ENCODE data around the gene NPC2. TPM values are rescaled to one million over a fixed set of nuclear protein-coding genes. Genes with fewer than 3 reads are reported as not detected.

The NPC2 gene
- total and polyA plus RNA-seq, 9 of the 15 experiments (the other 6 are each of a cell fraction or from before 2014, with no cell fraction given), result 16.6 to 74.1 (median 32.6) TPM

- no peak for TF ChIP-seq RBM34 (IDR thresholded peaks at IDR 0.05; ENCODE audit: borderline replicate concordance, insufficient read depth, low read length)
- TF ChIP-seq, protein P1, sequence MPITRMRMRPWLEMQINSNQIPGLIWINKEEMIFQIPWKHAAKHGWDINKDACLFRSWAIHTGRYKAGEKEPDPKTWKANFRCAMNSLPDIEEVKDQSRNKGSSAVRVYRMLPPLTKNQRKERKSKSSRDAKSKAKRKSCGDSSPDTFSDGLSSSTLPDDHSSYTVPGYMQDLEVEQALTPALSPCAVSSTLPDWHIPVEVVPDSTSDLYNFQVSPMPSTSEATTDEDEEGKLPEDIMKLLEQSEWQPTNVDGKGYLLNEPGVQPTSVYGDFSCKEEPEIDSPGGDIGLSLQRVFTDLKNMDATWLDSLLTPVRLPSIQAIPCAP (CRISPR knock-in tag; IDR thresholded peaks at IDR 0.05; ENCODE audit: borderline replicate concordance), result no peak
- no peak for TF ChIP-seq ZC3H11A (IDR thresholded peaks at IDR 0.05; ENCODE audit: low read depth, low read length)
- TF ChIP-seq HDAC1 (IDR thresholded peaks at IDR 0.05), result no peak
- TF ChIP-seq MEF2D (tag; conservative IDR thresholded peaks at IDR 0.05; ENCODE audit: low read depth), result no peak
- no peak for TF ChIP-seq ZNF3 (CRISPR knock-in tag; IDR thresholded peaks at IDR 0.05)
- TF ChIP-seq, protein P2, sequence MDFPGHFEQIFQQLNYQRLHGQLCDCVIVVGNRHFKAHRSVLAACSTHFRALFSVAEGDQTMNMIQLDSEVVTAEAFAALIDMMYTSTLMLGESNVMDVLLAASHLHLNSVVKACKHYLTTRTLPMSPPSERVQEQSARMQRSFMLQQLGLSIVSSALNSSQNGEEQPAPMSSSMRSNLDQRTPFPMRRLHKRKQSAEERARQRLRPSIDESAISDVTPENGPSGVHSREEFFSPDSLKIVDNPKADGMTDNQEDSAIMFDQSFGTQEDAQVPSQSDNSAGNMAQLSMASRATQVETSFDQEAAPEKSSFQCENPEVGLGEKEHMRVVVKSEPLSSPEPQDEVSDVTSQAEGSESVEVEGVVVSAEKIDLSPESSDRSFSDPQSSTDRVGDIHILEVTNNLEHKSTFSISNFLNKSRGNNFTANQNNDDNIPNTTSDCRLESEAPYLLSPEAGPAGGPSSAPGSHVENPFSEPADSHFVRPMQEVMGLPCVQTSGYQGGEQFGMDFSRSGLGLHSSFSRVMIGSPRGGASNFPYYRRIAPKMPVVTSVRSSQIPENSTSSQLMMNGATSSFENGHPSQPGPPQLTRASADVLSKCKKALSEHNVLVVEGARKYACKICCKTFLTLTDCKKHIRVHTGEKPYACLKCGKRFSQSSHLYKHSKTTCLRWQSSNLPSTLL (IDR thresholded peaks at IDR 0.05), result no peak
These were observed 10.5 kb downstream of the NPC2 start (continued) for GRCh38 chr14:74482571-74482970.

DNA sequence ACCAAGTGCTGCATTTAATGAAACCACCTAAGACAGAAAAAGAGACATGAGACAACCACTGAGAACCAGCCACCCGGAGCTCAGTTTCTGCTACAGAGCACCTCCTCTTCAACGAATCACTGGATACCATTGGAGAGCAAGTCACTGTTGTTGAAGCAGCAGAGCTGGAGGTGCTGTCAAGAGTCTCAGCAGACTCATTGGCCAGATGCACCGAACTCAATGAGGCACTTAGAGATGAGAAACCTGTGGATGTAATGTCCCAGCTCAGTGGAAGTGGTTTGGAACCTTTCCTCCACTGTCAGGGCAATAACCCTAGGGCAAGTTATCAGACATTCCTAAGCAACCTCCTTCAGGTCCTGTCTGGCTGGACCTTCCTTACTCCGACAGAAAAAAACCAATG is 13.1 kb downstream of the NPC2 start:
- WGBS (ENCODE audit: insufficient coverage, low coverage, missing lambda C conversion rate), result 10% methylated on average over 4 of the region's 4 CpGs
- no peak for DNase-seq (ENCODE audit: extremely low read depth in 1 of 4, low spot score in 3 of 4)
- H3K79me2 ChIP-seq (ENCODE audit: control insufficient read depth, insufficient read depth, low read length), result no peaks in the 10 kb centered on the region
- no peaks in the 10 kb centered on the region for H3K4me1 ChIP-seq (replicated peaks in 1 of 2; ENCODE audit: control insufficient read depth in 2 of 2, insufficient read depth in 2 of 2, low read length in 2 of 2)
- H3K36me3 ChIP-seq (ENCODE audit: control insufficient read depth, insufficient read depth, low read length), result no peaks in the 10 kb centered on the region
- no peaks in the 10 kb centered on the region; the same call in 1 of the 2 replicates for H4K20me1 ChIP-seq (replicated peaks; ENCODE audit: control insufficient read depth, insufficient read depth, low read length)
- ChIA-PET CTCF (ENCODE audit: low intra/inter-chr PET ratio) (no interaction called here), POLR2A (no interaction called here)
- no peak overlapping the region for H3K27ac ChIP-seq (ENCODE audit: extremely low read depth, low read depth, low read length)
- H3K4me2 ChIP-seq (ENCODE audit: insufficient read depth, low read length), result no peak overlapping the region
- in situ Hi-C loops (cut with MboI) (no loop called here), intact Hi-C loops (cut with micrococcal nuclease) (no loop called here)
- no peak overlapping the region for H3K9ac ChIP-seq (ENCODE audit: insufficient read depth in 1 of 2, low read depth in 2 of 2, low read length in 2 of 2)
- no TSS peak for BruUV-seq (replicated peaks)
- H3K9me1 ChIP-seq (ENCODE audit: control insufficient read depth, insufficient read depth, low read length), result no peaks in the 10 kb centered on the region
- H3K27me3 ChIP-seq (ENCODE audit: control insufficient read depth in 2 of 2, insufficient read depth in 2 of 2, low read length in 2 of 2), result no peaks in the 10 kb centered on the region
- no peaks in the 10 kb centered on the region for H3K9me3 ChIP-seq (replicated peaks; ENCODE audit: control insufficient read depth, insufficient read depth, low read depth, low read length)
- no peak for FAIRE-seq
- H2AFZ ChIP-seq (ENCODE audit: low read depth, low read length), result no peak overlapping the region
- ATAC-seq, result no peak
- H3K4me3 ChIP-seq, result no peak overlapping the region
- TF ChIP-seq MTA1 (IDR thresholded peaks at IDR 0.05; ENCODE audit: borderline replicate concordance) (no peak), NFXL1 (CRISPR knock-in tag; IDR thresholded peaks at IDR 0.05) (no peak), RBM17 (IDR thresholded peaks at IDR 0.05; ENCODE audit: borderline replicate concordance, low read depth, low read length) (no peak), ZNF174 (CRISPR knock-in tag; IDR thresholded peaks at IDR 0.05) (no peak), ZNF212 (CRISPR knock-in tag; IDR thresholded peaks at IDR 0.05) (no peak), ZSCAN29 (IDR thresholded peaks at IDR 0.05) (no peak), MCM5 (IDR thresholded peaks at IDR 0.05; ENCODE audit: low read depth) (no peak), ASH1L (IDR thresholded peaks at IDR 0.05; ENCODE audit: borderline replicate concordance, low read depth, partially characterized antibody) (no peak), HOMEZ (CRISPR knock-in tag; IDR thresholded peaks at IDR 0.05) (no peak), PPARD (CRISPR knock-in tag; IDR thresholded peaks at IDR 0.05) (no peak), ZNF507 (tag; conservative IDR thresholded peaks at IDR 0.05) (no peak), ZNF217 (CRISPR knock-in tag; IDR thresholded peaks at IDR 0.05) (no peak), SAFB (IDR thresholded peaks at IDR 0.05; ENCODE audit: borderline replicate concordance, low read depth, low read length) (no peak), BCL6 (CRISPR knock-in tag; IDR thresholded peaks at IDR 0.05) (no peak)

Data from K562 (cell line).